WTC11 (cell line): ENCODE measurements around the gene TMEM17. TPM values are rescaled to one million over a fixed set of nuclear protein-coding genes. Genes with fewer than 3 reads are reported as not detected.

Experiments used
- ATAC-seq: fragments of 200-7000 bp; cut with Tn5 transposase; 2 replicates; pipeline ENCODE4 v1.10.0; 2021; ENCODE audit warnings: mild to moderate bottlenecking, moderate library complexity
- Bru-seq: library from RNA; stranded (reverse); fragments of 400-500 nt; gene quantifications from one replicate; lab custom pipeline; 2021; lab: Mats Ljungman, UMichigan
- CTCF ChIA-PET: fragments of 300-600 bp; sonication (Branson Sonifier 250); formaldehyde crosslinking; loops from one replicate; lab custom pipeline; 2021; ENCODE audit warnings: antibody characterized with exemption; lab: Charles Lee
- POLR2A ChIA-PET: fragments of 350-600 bp; sonication (Branson Sonifier 250); formaldehyde crosslinking; loops from one replicate; lab custom pipeline; 2021; ENCODE audit warnings: antibody characterized with exemption; lab: Charles Lee
- DNase-seq: peaks from one replicate; pipeline ENCODE4 v3.0.0; 2021; ENCODE audit warnings: low spot score
- H3K27ac Mint-ChIP-seq: 2 replicates; pipeline ENCODE4 v1.8.0; 2021; ENCODE audit warnings: mixed read lengths
- H3K27me3 Mint-ChIP-seq: 2 replicates; pipeline ENCODE4 v1.8.0; 2021; ENCODE audit warnings: low read depth, mild to moderate bottlenecking, moderate library complexity, mixed read lengths
- H3K36me3 Mint-ChIP-seq: 2 replicates; pipeline ENCODE4 v1.8.0; 2021; ENCODE audit warnings: mixed read lengths
- H3K4me1 Mint-ChIP-seq: 2 replicates; pipeline ENCODE4 v1.8.0; 2022; ENCODE audit warnings: mixed read lengths
- H3K4me3 Mint-ChIP-seq: 2 replicates; pipeline ENCODE4 v1.8.0; 2021; ENCODE audit warnings: mild to moderate bottlenecking, moderate library complexity, mixed read lengths
- H3K9me3 Mint-ChIP-seq: 2 replicates; pipeline ENCODE4 v1.8.0; 2021; ENCODE audit warnings: mixed read lengths
- AFF4 ChIP-seq: sonication (generic); formaldehyde crosslinking; IDR thresholded peaks from 2 replicates; pipeline ENCODE4 v1.8.1; 2023; ENCODE audit warnings: mild to moderate bottlenecking, missing genetic modification reagents, borderline replicate concordance
- ATF1 ChIP-seq: sonication (generic); formaldehyde crosslinking; IDR thresholded peaks from 2 replicates; pipeline ENCODE4 v1.8.1; 2023; ENCODE audit warnings: mild to moderate bottlenecking, moderate library complexity, missing genetic modification reagents
- ATF6 ChIP-seq: sonication (generic); formaldehyde crosslinking; IDR thresholded peaks from 2 replicates; pipeline ENCODE4 v1.8.1; 2023; ENCODE audit warnings: mild to moderate bottlenecking, missing genetic modification reagents
- CREM ChIP-seq: sonication (generic); formaldehyde crosslinking; IDR thresholded peaks from 2 replicates; pipeline ENCODE4 v1.8.1; 2022; ENCODE audit warnings: mild to moderate bottlenecking, missing genetic modification reagents, moderate library complexity
- E2F4 ChIP-seq: sonication (generic); formaldehyde crosslinking; IDR thresholded peaks from 2 replicates; pipeline ENCODE4 v1.8.1; 2022; ENCODE audit warnings: low read depth, mild to moderate bottlenecking, moderate library complexity, missing genetic modification reagents, borderline replicate concordance
- ERG ChIP-seq: fragments of 250-450 bp; sonication (Bioruptor Pico); IDR thresholded peaks from 2 replicates; pipeline ENCODE4 v1.8.0; 2021; ENCODE audit warnings: mild to moderate bottlenecking
- FOXJ3 ChIP-seq: sonication (generic); formaldehyde crosslinking; IDR thresholded peaks from 2 replicates; pipeline ENCODE4 v1.9.0; 2021; ENCODE audit warnings: missing genetic modification reagents, mild to moderate bottlenecking, borderline replicate concordance
- GABPB1 ChIP-seq: sonication (generic); formaldehyde crosslinking; IDR thresholded peaks from 2 replicates; pipeline ENCODE4 v1.8.1; 2023; ENCODE audit warnings: mild to moderate bottlenecking, missing genetic modification reagents
- GRHL2 ChIP-seq: fragments of 250-450 bp; sonication (Bioruptor Pico); IDR thresholded peaks from 2 replicates; pipeline ENCODE4 v1.8.0; 2022; ENCODE audit warnings: mild to moderate bottlenecking, moderate library complexity; ENCODE audit not compliant: insufficient replicate concordance, severe bottlenecking
- KAT7 ChIP-seq: sonication (generic); formaldehyde crosslinking; IDR thresholded peaks from 2 replicates; pipeline ENCODE4 v1.8.1; 2023; ENCODE audit warnings: missing genetic modification reagents, mild to moderate bottlenecking, borderline replicate concordance
- NFATC4 ChIP-seq: fragments of 250-450 bp; sonication (Bioruptor Pico); IDR thresholded peaks from 2 replicates; pipeline ENCODE4 v1.9.0; 2021; ENCODE audit warnings: mild to moderate bottlenecking
- PREB ChIP-seq: sonication (generic); formaldehyde crosslinking; IDR thresholded peaks from 2 replicates; pipeline ENCODE4 v1.8.1; 2022; ENCODE audit warnings: mild to moderate bottlenecking, missing genetic modification reagents, moderate library complexity, borderline replicate concordance
- RELA ChIP-seq: sonication (generic); formaldehyde crosslinking; IDR thresholded peaks from 2 replicates; pipeline ENCODE4 v1.8.1; 2022; ENCODE audit warnings: missing genetic modification reagents, mild to moderate bottlenecking, borderline replicate concordance
- RORB ChIP-seq: fragments of 250-450 bp; sonication (Bioruptor Pico); IDR thresholded peaks from 2 replicates; pipeline ENCODE4 v1.9.0; 2021; ENCODE audit warnings: mild to moderate bottlenecking
- STAT6 ChIP-seq: sonication (generic); formaldehyde crosslinking; conservative IDR thresholded peaks from 2 replicates; pipeline ENCODE4 v1.8.1; 2023; ENCODE audit warnings: mild to moderate bottlenecking, low read depth, missing genetic modification reagents, moderate library complexity
- TCF7 ChIP-seq: sonication (generic); formaldehyde crosslinking; IDR thresholded peaks from 2 replicates; pipeline ENCODE4 v1.8.0; 2022; ENCODE audit warnings: mild to moderate bottlenecking, low read depth, missing genetic modification reagents, moderate library complexity
- TEAD4 ChIP-seq: sonication (generic); formaldehyde crosslinking; IDR thresholded peaks from 2 replicates; pipeline ENCODE4 v1.8.0; 2022; ENCODE audit warnings: mild to moderate bottlenecking, missing genetic modification reagents
- ZBTB21 ChIP-seq: sonication (generic); formaldehyde crosslinking; IDR thresholded peaks from 2 replicates; pipeline ENCODE4 v1.8.1; 2023; ENCODE audit warnings: mild to moderate bottlenecking, missing genetic modification reagents, borderline replicate concordance
- ZNF281 ChIP-seq: sonication (generic); formaldehyde crosslinking; IDR thresholded peaks from 2 replicates; pipeline ENCODE4 v1.8.0; 2023; ENCODE audit warnings: mild to moderate bottlenecking, missing genetic modification reagents
- ZNF671 ChIP-seq: fragments of 250-450 bp; sonication (Bioruptor Pico); IDR thresholded peaks from 2 replicates; pipeline ENCODE4 v1.8.0; 2021; ENCODE audit warnings: mild to moderate bottlenecking
- long read RNA-seq, 3 experiments: library from RNA in 1 of 3; library from capped mRNA in 1 of 3; library from polyadenylated mRNA in 1 of 3; unstranded in 2 of 3; stranded (forward) in 1 of 3; transcript quantifications; one replicate each; pipeline ENCODE4 v2.0.0, GENCODE V29; 2021
- total RNA-seq: library from RNA; stranded (reverse); gene quantifications from 3 replicates; pipeline ENCODE4 v1.2.3, GENCODE V29; 2021

The TMEM17 gene
- total RNA-seq (0.66 to 1.2 TPM (median 1.1 TPM) in 3 replicates), Bru-seq, nascent RNA (percentile 36 among the genes with signal in this experiment)
- long read RNA-seq, experiment 1, partial matches to known transcripts, result 0 of 4 reads
- long read RNA-seq, experiment 1, other reads (novel, unspliced or antisense), result 0 of 4 reads
- long read RNA-seq, experiment 2, partial matches to known transcripts, result 0 of 2 reads
- long read RNA-seq, experiment 2, other reads (novel, unspliced or antisense), result 1 of 2 reads
- long read RNA-seq, experiment 3, partial matches to known transcripts, result 0 of 3 reads
- long read RNA-seq, experiment 3, other reads (novel, unspliced or antisense), result 0 of 3 reads

GRCh38 chr2:62505750-62506420 lies at the start of gene TMEM17:
TMEM17 (minus strand) TSS chr2:62506195; CDS start chr2:62506129, 66 bp downstream.
- peak within 1 kb of the TSS; percentile 89 for H3K27ac Mint-ChIP-seq
- ATAC-seq (peak; percentile 92), DNase-seq (peak; percentile 94)
- no peaks in the 10 kb centered on the region for H3K36me3 Mint-ChIP-seq
- peaks cover 10% of the 10 kb centered on the region for H3K4me1 Mint-ChIP-seq
- H3K27me3 Mint-ChIP-seq, result no peaks in the 10 kb centered on the region
- ChIA-PET POLR2A (interaction anchor here (1.2 to 1.3 kb wide), 5 partner anchors 22 to 199 kb away, joined by 3 to 8 read pairs (median 5); partner anchors contain the start of gene EHBP1), CTCF (interaction anchor here (1.3 to 2.0 kb wide), 4 partner anchors 38 to 194 kb away, joined by 3 to 13 read pairs (median 4); no protein-coding TSS in a partner anchor)
- H3K9me3 Mint-ChIP-seq, result no peaks in the 10 kb centered on the region
- peak within 1 kb of the TSS; percentile 78 for H3K4me3 Mint-ChIP-seq
- no peak for TF ChIP-seq RELA (CRISPR knock-in tag)
- no peak for TF ChIP-seq TEAD4 (CRISPR knock-in tag)
- TF ChIP-seq GRHL2 (CRISPR knock-in tag), result no peak
- TF ChIP-seq ERG (CRISPR knock-in tag), result no peak
- no peak for TF ChIP-seq RORB (CRISPR knock-in tag)
- no peak for TF ChIP-seq KAT7 (CRISPR knock-in tag)
- TF ChIP-seq CREM, result peak; percentile 73
- TF ChIP-seq NFATC4 (CRISPR knock-in tag), result no peak
- no peak for TF ChIP-seq PREB
- TF ChIP-seq ATF1 (CRISPR knock-in tag), result no peak
- no peak for TF ChIP-seq FOXJ3 (CRISPR knock-in tag)
- TF ChIP-seq AFF4 (CRISPR knock-in tag), result no peak; the same call in 1 of the 2 replicates
- no peak for TF ChIP-seq GABPB1
- TF ChIP-seq STAT6 (CRISPR knock-in tag), result no peak
- no peak for TF ChIP-seq TCF7
- TF ChIP-seq ZNF671 (CRISPR knock-in tag), result no peak
- TF ChIP-seq ATF6, result no peak
- TF ChIP-seq E2F4 (CRISPR knock-in tag), result peak; percentile 57; the same call in 1 of the 2 replicates
- peak; percentile 74; the same call in 1 of the 2 replicates for TF ChIP-seq ZNF281 (CRISPR knock-in tag)
- no peak for TF ChIP-seq ZBTB21 (CRISPR knock-in tag)
